HG03025 (cell line): ENCODE results near the gene CYP19A1.
A peak's percentile ranks its signal among the peaks of the same experiment; 100 is the strongest.

Source experiments
- ATAC-seq: cut with Tn5 transposase; IDR thresholded peaks from one replicate; pipeline ENCODE4 v1.9.1; 2021; ENCODE audit warnings: mild to moderate bottlenecking, moderate library complexity; ENCODE audit not compliant: unreplicated experiment, low FRiP score

CYP19A1 gene

GRCh38 chr15:51363383-51363782 is 25.0 kb upstream of the CYP19A1 start:
- ATAC-seq = no peak

- ATAC-seq = no peak
Observed at GRCh38 chr15:51359981-51360380, 21.6 kb upstream of the CYP19A1 start.

- no peak for ATAC-seq
Observed at GRCh38 chr15:51356983-51357382, 18.6 kb upstream of the CYP19A1 start.

- ATAC-seq = no peak
Observed at GRCh38 chr15:51356147-51356546, 17.8 kb upstream of the CYP19A1 start.

GRCh38 chr15:51355096-51355495 is 16.7 kb upstream of the CYP19A1 start:
- no peak for ATAC-seq

- no peak for ATAC-seq
Observed at GRCh38 chr15:51353976-51354375, 15.6 kb upstream of the CYP19A1 start.

- no peak for ATAC-seq
Observed at GRCh38 chr15:51350723-51351122, 12.3 kb upstream of the CYP19A1 start.

GRCh38 chr15:51349156-51349844 is 10.9 kb upstream of the CYP19A1 start:
- peak; percentile 5 for ATAC-seq

- peak; percentile 93 for ATAC-seq
Observed at GRCh38 chr15:51348688-51349087, 10.3 kb upstream of the CYP19A1 start.

- no peak for ATAC-seq
Observed at GRCh38 chr15:51346136-51346535, 7.7 kb upstream of the CYP19A1 start.

GRCh38 chr15:51343466-51343865 is 5.1 kb upstream of the CYP19A1 start:
- no peak for ATAC-seq

GRCh38 chr15:51342227-51342999 is 4.0 kb upstream of the CYP19A1 start:
- no peak for ATAC-seq

- ATAC-seq = no peak
Observed at GRCh38 chr15:51341366-51342226, 3.2 kb upstream of the CYP19A1 start, which contains the start of gene GLDN. Gene GLDN (plus strand): TSS chr15:51341655. CDS start chr15:51341685, 30 bp downstream.

- ATAC-seq = no peak
Observed at GRCh38 chr15:51335538-51336410, 2.6 kb downstream of the CYP19A1 start.

- no peak for ATAC-seq
Observed at GRCh38 chr15:51335087-51335486, 3.3 kb downstream of the CYP19A1 start.

- no peak for ATAC-seq
Observed at GRCh38 chr15:51334011-51334451, 4.4 kb downstream of the CYP19A1 start.

GRCh38 chr15:51333571-51333970 is 4.8 kb downstream of the CYP19A1 start:
- no peak for ATAC-seq

- no peak for ATAC-seq
Observed at GRCh38 chr15:51332206-51333147, 5.9 kb downstream of the CYP19A1 start.

GRCh38 chr15:51331141-51331540 is 7.3 kb downstream of the CYP19A1 start:
- ATAC-seq = no peak
